Mesenchymal stem cell (in vitro differentiated cells and primary cell): ENCODE measurements around the gene RAD1.

Experiments
- DNase-seq: peaks from one replicate; pipeline ENCODE4 v3.0.0-alpha.2; 2013
- H2AFZ ChIP-seq: one replicate; pipeline ENCODE4 v1.6.1; 2013; ENCODE audit warnings: low read depth, mild to moderate bottlenecking, control low read depth, inconsistent platforms, low read length, moderate library complexity
- H2AK5ac ChIP-seq: 2 replicates; pipeline ENCODE4 v1.6.1; 2013; ENCODE audit warnings: low read length, moderate library complexity, mild to moderate bottlenecking, inconsistent platforms; ENCODE audit not compliant: severe bottlenecking
- H2BK120ac ChIP-seq: one replicate; pipeline ENCODE4 v1.6.1; 2013; ENCODE audit warnings: low read depth, mild to moderate bottlenecking, inconsistent platforms, low read length, moderate library complexity
- H2BK12ac ChIP-seq, 2 experiments: one replicate each; pipeline ENCODE4 v1.6.1; 2013; ENCODE audit warnings: inconsistent platforms in 2 of 2, low read length in 2 of 2, mild to moderate bottlenecking in 2 of 2, moderate library complexity in 2 of 2, control low read depth in 1 of 2
- H2BK15ac ChIP-seq: one replicate; pipeline ENCODE4 v1.6.1; 2013; ENCODE audit warnings: mild to moderate bottlenecking, low read depth, inconsistent platforms; ENCODE audit not compliant: poor library complexity, severe bottlenecking
- H2BK5ac ChIP-seq: 2 replicates; pipeline ENCODE4 v1.6.1; 2013; ENCODE audit warnings: low read depth, mild to moderate bottlenecking, low read length, control low read depth, inconsistent platforms; ENCODE audit not compliant: poor library complexity, severe bottlenecking
- H3K14ac ChIP-seq, 2 experiments: one replicate each; pipeline ENCODE4 v1.6.1; 2013; ENCODE audit warnings: inconsistent platforms in 2 of 2, low read length in 2 of 2, control low read depth in 1 of 2, mild to moderate bottlenecking in 1 of 2, moderate library complexity in 1 of 2
- H3K18ac ChIP-seq, 2 experiments: one replicate each; pipeline ENCODE4 v1.6.1; 2013; ENCODE audit warnings: inconsistent platforms in 2 of 2, low read length in 2 of 2, control low read depth in 1 of 2, low read depth in 1 of 2, mild to moderate bottlenecking in 1 of 2
- H3K23ac ChIP-seq, 2 experiments: one replicate each; pipeline ENCODE4 v1.6.1; 2013; ENCODE audit warnings: inconsistent platforms in 2 of 2, low read length in 2 of 2, mild to moderate bottlenecking in 2 of 2, moderate library complexity in 2 of 2, control low read depth in 1 of 2
- H3K27ac ChIP-seq: 2 replicates; pipeline ENCODE4 v1.5.1; 2013; ENCODE audit warnings: mild to moderate bottlenecking, moderate library complexity, low read length, control low read depth, inconsistent platforms; ENCODE audit not compliant: poor library complexity, severe bottlenecking
- H3K27me3 ChIP-seq, 2 experiments: 2 replicates each; pipeline versions ENCODE4 v1.6.1 to v1.7.0; 2013; ENCODE audit warnings: low read length in 2 of 2, mild to moderate bottlenecking in 2 of 2, moderate library complexity in 2 of 2, control low read depth in 1 of 2, inconsistent platforms in 1 of 2; ENCODE audit not compliant: control insufficient read depth in 1 of 2, insufficient read depth in 1 of 2
- H3K36me3 ChIP-seq, 2 experiments: 2 replicates each; pipeline versions ENCODE4 v1.6.1 to v1.7.0; 2013; ENCODE audit warnings: low read length in 2 of 2, control low read depth in 1 of 2, inconsistent platforms in 1 of 2, low read depth in 1 of 2, mild to moderate bottlenecking in 1 of 2; ENCODE audit not compliant: insufficient read depth in 2 of 2, control insufficient read depth in 1 of 2
- H3K4ac ChIP-seq, 2 experiments: one replicate each; pipeline ENCODE4 v1.6.1; 2013; ENCODE audit warnings: inconsistent platforms in 2 of 2, low read length in 2 of 2, mild to moderate bottlenecking in 2 of 2, moderate library complexity in 2 of 2, control low read depth in 1 of 2, low read depth in 1 of 2
- H3K4me1 ChIP-seq: 2 replicates; pipeline ENCODE4 v1.6.1; 2013; ENCODE audit warnings: low read depth, low read length, control low read depth; ENCODE audit not compliant: control insufficient read depth, insufficient read depth
- H3K4me2 ChIP-seq: 2 replicates; pipeline ENCODE4 v1.6.1; 2013; ENCODE audit warnings: low read length, mild to moderate bottlenecking, inconsistent platforms; ENCODE audit not compliant: poor library complexity, severe bottlenecking
- H3K4me3 ChIP-seq, 2 experiments: 2 replicates each; pipeline versions ENCODE4 v1.5.1 to v1.7.0; 2013; ENCODE audit warnings: low read length in 2 of 2, mild to moderate bottlenecking in 2 of 2, control low read depth in 1 of 2, low read depth in 1 of 2; ENCODE audit not compliant: insufficient read depth in 1 of 2
- H3K79me1 ChIP-seq: replicated peaks from 2 replicates; pipeline ENCODE4 v1.6.1; 2013; ENCODE audit warnings: mild to moderate bottlenecking, control low read depth, low read length, inconsistent platforms; ENCODE audit not compliant: poor library complexity, severe bottlenecking
- H3K9ac ChIP-seq: 2 replicates; pipeline ENCODE4 v1.7.0; 2013; ENCODE audit warnings: mild to moderate bottlenecking, low read length, moderate library complexity
- H3K9me3 ChIP-seq: 2 replicates; pipeline ENCODE4 v1.7.0; 2013; ENCODE audit warnings: mild to moderate bottlenecking, low read length; ENCODE audit not compliant: control insufficient read depth
- H4K8ac ChIP-seq: one replicate; pipeline ENCODE4 v1.6.1; 2013; ENCODE audit warnings: inconsistent platforms, mild to moderate bottlenecking, low read length, moderate library complexity
- H4K91ac ChIP-seq: one replicate; pipeline ENCODE4 v1.6.1; 2013; ENCODE audit warnings: mild to moderate bottlenecking, low read length, inconsistent platforms
- WGBS: methylation state at CpG from one replicate; pipeline ENCODE4 v1.1.7; 2013; ENCODE audit warnings: mixed read lengths; 5-methylcytosine and 5-hydroxymethylcytosine counted together

RAD1 gene

GRCh38 chr5:34898258-34898895, 16.9 kb downstream of the RAD1 start:
- 0% methylated on average over 3 of the region's 3 CpGs for WGBS

DNA sequence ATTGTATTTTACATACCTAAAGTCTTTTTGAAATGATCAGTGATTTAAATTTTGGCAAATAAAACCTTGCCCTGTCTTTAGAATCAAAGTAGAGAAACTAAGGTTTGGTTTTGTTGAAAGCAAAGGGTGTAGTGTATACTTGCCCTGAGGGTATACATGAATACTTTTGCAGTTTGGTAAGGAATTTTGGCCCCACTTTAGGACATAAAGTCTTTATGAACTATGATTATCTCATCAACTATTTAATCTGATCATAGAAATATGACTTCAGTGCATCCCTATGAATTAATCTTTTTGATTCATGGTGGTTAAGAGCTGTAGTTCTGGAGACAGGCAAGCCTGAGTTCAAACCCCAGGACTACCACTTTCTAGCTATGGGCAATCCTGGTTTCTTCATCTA, 17.7 kb downstream of the RAD1 start:
- Histone ChIP-seq H4K91ac (no peak overlapping the region), H2BK120ac (no peak overlapping the region), H3K4me3 (no peak overlapping the region), H2BK5ac (no peak overlapping the region), H3K36me3 (peaks cover 0 to 13% of the 10 kb centered on the region in 2 experiments), H3K23ac (no peak overlapping the region), H3K18ac (no peak overlapping the region), H2BK12ac (no peak overlapping the region), H3K14ac (no peak overlapping the region), H2BK15ac (no peak overlapping the region), H4K8ac (no peak overlapping the region), H3K27ac (no peak overlapping the region), H2AK5ac (no peak overlapping the region), H3K79me1 (peaks cover 1% of the 10 kb centered on the region), H2AFZ (no peak overlapping the region), H3K9me3 (no peaks in the 10 kb centered on the region), H3K4me1 (no peaks in the 10 kb centered on the region), H3K4ac (no peak overlapping the region), H3K27me3 (no peaks in the 10 kb centered on the region), H3K9ac (no peak overlapping the region), H3K4me2 (no peak overlapping the region)
- DNase-seq: no peak

More at GRCh38 chr5:34898258-34898895, 16.9 kb downstream of the RAD1 start:
- H3K36me3 ChIP-seq: peaks cover 0 to 17% of the 10 kb centered on the region in 2 experiments
- H3K4me1 ChIP-seq: no peaks in the 10 kb centered on the region
- no peak overlapping the region for H3K18ac ChIP-seq
- H3K79me1 ChIP-seq: peaks cover 1% of the 10 kb centered on the region
- no peak overlapping the region for H3K4me2 ChIP-seq
- H3K27ac ChIP-seq: no peak overlapping the region
- H4K8ac ChIP-seq: no peak overlapping the region
- H3K14ac ChIP-seq: no peak overlapping the region
- no peak overlapping the region for H3K4ac ChIP-seq
- no peak overlapping the region for H2BK120ac ChIP-seq
- no peak overlapping the region for H2BK5ac ChIP-seq
- no peaks in the 10 kb centered on the region for H3K27me3 ChIP-seq
- no peak overlapping the region for H2BK15ac ChIP-seq
- no peak overlapping the region for H2BK12ac ChIP-seq
- H4K91ac ChIP-seq: no peak overlapping the region
- H2AK5ac ChIP-seq: no peak overlapping the region
- H3K23ac ChIP-seq: no peak overlapping the region
- peak; percentile 76 for DNase-seq
- H3K4me3 ChIP-seq: no peak overlapping the region
- no peaks in the 10 kb centered on the region for H3K9me3 ChIP-seq
- H3K9ac ChIP-seq: no peak overlapping the region
- H2AFZ ChIP-seq: no peak overlapping the region

DNA sequence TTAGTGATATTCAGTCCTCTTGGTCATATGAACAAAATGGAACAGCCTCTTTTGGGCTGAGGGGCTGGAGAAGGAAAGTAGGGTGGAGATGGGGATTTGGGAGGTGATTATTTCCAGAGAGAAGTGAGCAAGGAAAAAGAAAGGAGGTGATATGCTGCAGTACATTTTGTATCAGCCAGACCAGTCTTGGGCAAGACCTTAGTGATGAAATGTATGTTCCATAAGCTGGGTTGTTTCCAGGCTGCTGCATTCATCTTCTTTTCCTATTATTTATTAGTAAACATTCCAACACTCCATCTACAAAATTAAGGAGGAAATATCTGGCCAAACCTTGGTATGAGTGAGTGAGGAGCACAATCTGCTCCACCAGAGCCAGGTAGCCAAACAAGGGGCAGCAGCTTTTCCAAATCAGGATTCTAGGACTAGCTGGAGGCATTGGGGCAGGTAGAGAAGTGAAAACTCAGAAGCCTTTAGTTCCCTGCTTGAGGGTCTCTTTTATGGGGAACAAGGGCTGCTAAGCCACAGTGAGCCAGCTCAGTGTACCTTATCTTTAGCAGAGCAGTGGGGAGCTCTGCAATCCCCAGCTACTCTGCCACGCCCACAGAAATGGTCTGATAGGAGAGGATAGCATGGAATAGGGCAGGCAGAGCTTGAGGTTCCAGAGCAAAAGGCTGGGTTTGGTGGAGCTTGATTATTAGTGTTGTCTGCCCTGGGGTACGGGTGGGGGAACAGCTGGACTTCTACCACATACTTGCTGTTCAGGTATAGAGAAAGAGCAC, 19.5 kb downstream of the RAD1 start:
- no peak overlapping the region for H4K8ac ChIP-seq

GRCh38 chr5:34894716-34895115, 20.6 kb downstream of the RAD1 start:
- H3K4me2 ChIP-seq: no peak overlapping the region
- H3K79me1 ChIP-seq: no peaks in the 10 kb centered on the region
- H3K23ac ChIP-seq: no peak overlapping the region
- no peak overlapping the region for H3K9ac ChIP-seq
- peaks cover 0 to 6% of the 10 kb centered on the region in 2 experiments for H3K36me3 ChIP-seq
- no peak overlapping the region for H3K27ac ChIP-seq
- no peak overlapping the region for H4K8ac ChIP-seq
- H3K4me1 ChIP-seq: no peaks in the 10 kb centered on the region
- H3K9me3 ChIP-seq: no peaks in the 10 kb centered on the region
- H3K18ac ChIP-seq: no peak overlapping the region
- H3K14ac ChIP-seq: no peak overlapping the region
- no peak overlapping the region for H2BK120ac ChIP-seq
- H2BK12ac ChIP-seq: no peak overlapping the region
- no peak overlapping the region for H3K4ac ChIP-seq
- H3K4me3 ChIP-seq: no peak overlapping the region
- H2BK15ac ChIP-seq: no peak overlapping the region
- no peak overlapping the region for H2BK5ac ChIP-seq
- no peak overlapping the region for H2AK5ac ChIP-seq
- no peak for DNase-seq
- H2AFZ ChIP-seq: no peak overlapping the region
- no peaks in the 10 kb centered on the region for H3K27me3 ChIP-seq
- H4K91ac ChIP-seq: no peak overlapping the region
- WGBS: no CpG with 5 or more reads among the region's 1 CpG

More for the DNA sequence above, 19.5 kb downstream of the RAD1 start:
- Histone ChIP-seq H3K4me3 (no peak overlapping the region), H2AFZ (no peak overlapping the region), H3K9ac (no peak overlapping the region), H3K27ac (no peak overlapping the region), H3K14ac (no peak overlapping the region), H3K4ac (no peak overlapping the region), H3K9me3 (no peaks in the 10 kb centered on the region), H3K4me1 (no peaks in the 10 kb centered on the region), H2BK120ac (no peak overlapping the region), H3K36me3 (peaks cover 0 to 6% of the 10 kb centered on the region in 2 experiments), H3K79me1 (no peaks in the 10 kb centered on the region), H3K27me3 (no peaks in the 10 kb centered on the region), H3K23ac (no peak overlapping the region), H2BK12ac (no peak overlapping the region), H3K18ac (no peak overlapping the region), H3K4me2 (no peak overlapping the region), H4K91ac (no peak overlapping the region), H2BK5ac (no peak overlapping the region), H2AK5ac (peak overlapping the region; percentile 5), H2BK15ac (no peak overlapping the region)
- no peak for DNase-seq
- WGBS: 96% methylated on average over 1 of the region's 2 CpGs
